Measurements from ENCODE around the gene EXOC1. TPM values are rescaled to one million over a fixed set of nuclear protein-coding genes. Genes with fewer than 3 reads are reported as not detected.

Gene EXOC1
- total RNA-seq, 1 experiment from 2014 or later = 21.2 TPM

DNA sequence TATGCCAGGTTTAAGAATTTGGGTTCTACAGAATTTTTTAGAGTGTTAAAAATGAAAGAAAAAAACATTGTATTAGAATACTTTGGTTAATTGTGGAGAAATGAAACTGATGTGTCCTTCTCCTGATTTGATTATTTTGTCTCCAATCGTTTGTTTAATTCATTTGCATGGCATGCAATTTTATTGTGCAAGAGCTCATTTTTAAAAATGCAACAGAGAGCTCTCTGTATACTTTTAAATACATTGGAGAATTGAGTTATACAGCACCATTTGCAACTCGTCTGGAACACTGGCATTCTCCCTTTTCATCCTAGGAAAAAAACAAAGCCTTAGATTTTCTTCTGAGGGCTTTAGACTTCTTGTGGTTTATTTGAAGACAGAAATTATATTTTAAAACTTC lies 33.2 kb upstream of the EXOC1 start:
- no peak overlapping the region for H3K18ac ChIP-seq (ENCODE audit: insufficient read length, low read depth, low read length)
- H4K8ac ChIP-seq (replicated peaks; ENCODE audit: insufficient read length, low read depth, low read length) = no peak overlapping the region
- Mint-ChIP-seq H3K4me1 (peaks cover 9 to 12% of the 10 kb centered on the region in 2 experiments), H3K4me3 (no peak overlapping the region), H3K9me3 (no peaks in the 10 kb centered on the region), H3K27ac (no peak overlapping the region), H3K27me3 (ENCODE audit: low read depth) (peaks cover 1% of the 10 kb centered on the region; the same call in 1 of the 2 replicates), H3K36me3 (ENCODE audit: insufficient read depth in 1 of 3, low read depth in 3 of 3) (no peaks in the 10 kb centered on the region)
- no peak overlapping the region for H4K5ac ChIP-seq (ENCODE audit: insufficient read length, low read depth, low read length)
- H3K4me1 ChIP-seq (ENCODE audit: insufficient read depth, low read length) = no peaks in the 10 kb centered on the region; the same call in 1 of the 2 replicates
- no peak overlapping the region for H2BK15ac ChIP-seq (ENCODE audit: low read depth, low read length)
- no peak overlapping the region for H3K4me2 ChIP-seq (ENCODE audit: insufficient read depth, insufficient read length, low read length)
- no peak overlapping the region for H3K9ac ChIP-seq (ENCODE audit: extremely low read depth, insufficient read length, low read length)
- WGBS (ENCODE audit: extremely low coverage, insufficient read length, low lambda C conversion rate) = no CpG with 5 or more reads among the region's 2 CpGs
- H3K79me1 ChIP-seq (ENCODE audit: insufficient read depth, low read depth, low read length, poor library complexity, severe bottlenecking) = no peaks in the 10 kb centered on the region
- DNase-seq = no peak
- H2BK12ac ChIP-seq (ENCODE audit: insufficient read length, low read depth, low read length) = no peak overlapping the region
- H4K20me1 ChIP-seq (ENCODE audit: control insufficient read depth, insufficient read depth, insufficient read length) = no peaks in the 10 kb centered on the region
- no peaks in the 10 kb centered on the region for H3K23me2 ChIP-seq (ENCODE audit: insufficient read length, low read depth, low read length, poor library complexity, severe bottlenecking)
- H4K91ac ChIP-seq (ENCODE audit: insufficient read length, low read depth, low read length) = no peak overlapping the region
- no peak overlapping the region for H3K4ac ChIP-seq (ENCODE audit: low read depth, low read length)
- H3K27ac ChIP-seq (ENCODE audit: insufficient read length, low read depth, low read length) = no peak overlapping the region
- H3K27me3 ChIP-seq (ENCODE audit: insufficient read depth, low read length) = no peaks in the 10 kb centered on the region
- H2AK5ac ChIP-seq (ENCODE audit: insufficient read length, low read length) = no peak overlapping the region
- H3T11ph ChIP-seq (ENCODE audit: low read length) = no peak overlapping the region
- H3K9me3 ChIP-seq (ENCODE audit: control insufficient read depth, low read depth, low read length) = no peaks in the 10 kb centered on the region
- H2BK20ac ChIP-seq (ENCODE audit: low read depth, low read length, poor library complexity, severe bottlenecking) = no peak overlapping the region
- no peak overlapping the region for H3K56ac ChIP-seq (ENCODE audit: insufficient read length, low read depth, low read length)
- no peak overlapping the region for H2BK120ac ChIP-seq (ENCODE audit: low read depth, low read length, poor library complexity, severe bottlenecking)
- no peak overlapping the region for H3K14ac ChIP-seq (ENCODE audit: insufficient read depth, low read length)
- no peak overlapping the region for H2AFZ ChIP-seq (ENCODE audit: low read length)
- no peak overlapping the region for H2BK5ac ChIP-seq (ENCODE audit: insufficient read length, low read length)
- no peak overlapping the region for H3K23ac ChIP-seq (ENCODE audit: insufficient read length, low read depth, low read length)
- TF ChIP-seq CTCF (conservative IDR thresholded peaks at IDR 0.05) = no peak
- no peaks in the 10 kb centered on the region for H3K79me2 ChIP-seq (ENCODE audit: insufficient read depth, low read length)
